ENCODE measurements around the gene GNB3.

The GNB3 gene

GRCh38 chr12:6840330-6840729, 395 bp upstream of the GNB3 start:
- DNase-seq (ENCODE audit: low read depth in 1 of 2, low spot score in 1 of 2): no peak

GRCh38 chr12:6842075-6842474, 1.4 kb downstream of the GNB3 start:
- Histone ChIP-seq H3K4me3 (replicated peaks; ENCODE audit: insufficient read depth, low read length) (no peak overlapping the region), H3K27ac (replicated peaks) (no peak overlapping the region), H3K27me3 (ENCODE audit: insufficient read depth, poor library complexity, severe bottlenecking) (no peaks in the 10 kb centered on the region)
- no peak for DNase-seq (ENCODE audit: low read depth in 1 of 2, low spot score in 1 of 2)
- no peak for TF ChIP-seq REST (IDR thresholded peaks at IDR 0.05; ENCODE audit: insufficient replicate concordance, low read depth)

More at GRCh38 chr12:6840330-6840729, 395 bp upstream of the GNB3 start:
- Histone ChIP-seq H3K27ac (replicated peaks) (no peak overlapping the region), H3K4me3 (replicated peaks; ENCODE audit: insufficient read depth, low read length) (no peak overlapping the region), H3K27me3 (ENCODE audit: insufficient read depth, poor library complexity, severe bottlenecking) (no peaks in the 10 kb centered on the region)
- TF ChIP-seq CTCF (IDR thresholded peaks at IDR 0.05; ENCODE audit: insufficient read depth, low read length): no peak
- TF ChIP-seq SPI1 (IDR thresholded peaks at IDR 0.05; ENCODE audit: borderline replicate concordance, low read depth): no peak
- TF ChIP-seq POLR2AphosphoS5 (IDR thresholded peaks at IDR 0.05; ENCODE audit: low read depth): no peak
- no peak for TF ChIP-seq GABPA (IDR thresholded peaks at IDR 0.05; ENCODE audit: low read depth)
- TF ChIP-seq REST (IDR thresholded peaks at IDR 0.05; ENCODE audit: insufficient replicate concordance, low read depth): no peak

- no peak; the same call in 1 of the 2 replicates for TF ChIP-seq POLR2AphosphoS5 (IDR thresholded peaks at IDR 0.05; ENCODE audit: low read depth)
- TF ChIP-seq GABPA (IDR thresholded peaks at IDR 0.05; ENCODE audit: low read depth): no peak
- TF ChIP-seq SPI1 (IDR thresholded peaks at IDR 0.05; ENCODE audit: borderline replicate concordance, low read depth): no peak
- TF ChIP-seq CTCF (IDR thresholded peaks at IDR 0.05; ENCODE audit: insufficient read depth, low read length): no peak
- no peak for TF ChIP-seq REST (IDR thresholded peaks at IDR 0.05; ENCODE audit: insufficient replicate concordance, low read depth)
- H3K27me3 ChIP-seq (ENCODE audit: insufficient read depth, poor library complexity, severe bottlenecking): no peaks in the 10 kb centered on the region
- no peak overlapping the region for H3K4me3 ChIP-seq (replicated peaks; ENCODE audit: insufficient read depth, low read length)
- no peak overlapping the region for H3K27ac ChIP-seq (replicated peaks)
- DNase-seq (ENCODE audit: low read depth in 1 of 2, low spot score in 1 of 2): peak in 1 of 2 experiments; percentile 39
Observed at GRCh38 chr12:6843118-6843902, 2.6 kb downstream of the GNB3 start.
